Prostate gland (tissue), 2 donors: ENCODE measurements around the gene CCSER1.

ENCODE experiments used
- CTCF ChIP-seq, 4 experiments: fragments of 200-600 bp in 2 of 4; fragments of 450-650 bp in 2 of 4; sonication (generic) in 2 of 4; IDR thresholded peaks; 1 replicate in 3 of 4; 2 replicates in 1 of 4; pipeline ENCODE4 v1.5.1; 2016 to 2019; ENCODE audit warnings: antibody characterized with exemption in 4 of 4, mild to moderate bottlenecking in 2 of 4, moderate library complexity in 2 of 4
- POLR2A ChIP-seq: fragments of 450-650 bp; IDR thresholded peaks from one replicate; pipeline ENCODE4 v1.6.1; 2016; ENCODE audit warnings: antibody characterized with exemption, mild to moderate bottlenecking
- POLR2AphosphoS5 ChIP-seq: sonication (generic); formaldehyde crosslinking; IDR thresholded peaks from one replicate; pipeline ENCODE4 v1.6.1; 2017; ENCODE audit warnings: antibody characterized with exemption

DNA sequence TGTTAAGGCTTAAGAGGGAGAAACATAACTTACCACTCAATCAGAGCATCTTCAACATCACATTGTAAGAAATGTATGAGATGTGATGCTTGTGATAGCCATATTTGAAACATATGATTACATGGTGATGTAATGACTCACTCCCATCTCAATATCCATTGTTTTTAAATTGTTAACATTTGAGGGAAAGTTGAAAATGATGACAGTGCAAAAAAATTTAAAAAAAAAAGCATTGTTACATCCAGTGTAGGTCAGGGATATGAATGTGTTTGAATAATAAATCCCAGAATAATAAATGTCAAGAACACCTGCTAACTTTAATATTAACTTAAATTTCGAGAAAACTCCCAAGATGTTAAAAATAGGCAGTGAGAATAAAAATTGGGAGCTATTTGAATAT is 6.4 kb upstream of the CCSER1 start:
- TF ChIP-seq POLR2AphosphoS5 (no peak), CTCF (IDR thresholded peaks at IDR 0.05) (no peak), POLR2A (no peak)
